ENCODE data around the gene ARL16.

The ARL16 gene

DNA sequence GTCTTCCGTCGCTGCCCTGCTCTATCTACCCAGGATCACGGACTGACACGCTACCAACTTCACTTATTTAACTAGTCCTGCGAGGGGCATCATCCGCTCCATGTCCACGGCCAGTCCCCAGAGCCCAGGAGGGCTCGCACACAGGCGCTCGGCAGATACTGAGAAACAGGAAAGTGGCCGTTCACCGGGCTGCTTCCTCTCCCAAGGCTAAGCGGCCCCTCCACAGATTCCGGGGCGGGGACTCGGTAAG, 17.6 kb downstream of the ARL16 start:
- DNase-seq: no peak

DNA sequence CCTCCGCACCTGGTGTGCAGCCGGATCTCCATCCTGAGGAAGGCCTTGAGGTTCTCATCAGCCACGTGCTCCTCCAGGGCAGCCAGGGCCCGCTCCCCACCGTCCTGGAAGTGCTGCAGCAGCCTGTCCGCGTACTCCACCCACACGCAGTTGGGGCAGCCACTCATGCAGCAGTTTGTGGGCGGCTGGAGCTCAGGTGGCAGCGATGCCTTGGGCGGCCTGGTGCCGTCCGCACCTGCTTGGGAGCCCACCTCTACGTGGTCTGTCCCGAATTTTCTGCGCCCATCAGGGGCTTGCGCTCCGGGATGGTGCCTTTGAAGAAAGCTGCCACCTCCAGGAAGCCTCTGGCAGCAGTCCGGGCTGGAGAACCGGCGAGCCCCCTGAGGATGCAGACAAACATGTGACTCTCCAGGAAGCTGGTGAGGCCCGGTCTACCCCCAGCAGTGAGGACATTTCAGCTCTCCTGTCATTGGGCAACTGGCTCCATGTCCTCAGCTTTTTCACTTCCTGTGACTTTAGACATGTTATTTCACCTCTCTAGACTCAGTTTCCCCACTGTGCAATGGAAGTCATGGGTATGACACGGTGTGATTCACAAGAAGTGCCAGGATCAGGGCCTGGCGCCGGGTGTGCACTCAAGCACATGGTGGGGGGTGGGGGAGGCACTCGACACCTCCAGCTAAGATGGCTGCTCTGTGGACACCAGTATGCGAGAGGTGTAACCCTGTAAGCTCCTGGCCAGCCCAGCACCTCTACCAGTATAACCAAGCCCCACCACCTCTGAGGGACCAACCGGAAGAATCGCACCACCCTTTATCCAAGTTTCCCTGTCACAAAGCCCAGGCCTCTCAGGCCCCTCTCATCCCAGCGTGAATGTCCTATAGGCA, 18.1 kb downstream of the ARL16 start:
- DNase-seq: no peak

DNA sequence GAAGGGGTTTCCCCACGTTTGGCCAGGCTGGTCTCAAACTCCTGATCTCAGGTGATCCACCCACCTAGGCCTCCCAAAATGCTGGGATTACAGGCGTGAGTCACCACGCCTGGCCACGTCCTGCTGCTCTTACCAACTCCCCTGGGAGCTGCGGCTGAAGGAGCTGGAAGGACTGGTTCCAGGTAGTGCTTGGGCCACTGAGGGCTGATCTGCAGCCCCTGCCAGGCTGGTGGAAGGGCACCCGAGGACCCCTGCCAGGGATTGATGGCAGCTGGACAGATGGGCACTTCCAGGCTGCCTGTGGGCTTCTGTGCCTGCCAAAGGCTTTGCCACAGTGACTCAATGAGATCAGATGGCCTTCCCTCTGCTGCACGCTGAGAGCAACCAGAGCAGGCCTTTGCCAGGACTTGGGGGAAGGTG, 19.5 kb downstream of the ARL16 start:
- no peak for DNase-seq

DNA sequence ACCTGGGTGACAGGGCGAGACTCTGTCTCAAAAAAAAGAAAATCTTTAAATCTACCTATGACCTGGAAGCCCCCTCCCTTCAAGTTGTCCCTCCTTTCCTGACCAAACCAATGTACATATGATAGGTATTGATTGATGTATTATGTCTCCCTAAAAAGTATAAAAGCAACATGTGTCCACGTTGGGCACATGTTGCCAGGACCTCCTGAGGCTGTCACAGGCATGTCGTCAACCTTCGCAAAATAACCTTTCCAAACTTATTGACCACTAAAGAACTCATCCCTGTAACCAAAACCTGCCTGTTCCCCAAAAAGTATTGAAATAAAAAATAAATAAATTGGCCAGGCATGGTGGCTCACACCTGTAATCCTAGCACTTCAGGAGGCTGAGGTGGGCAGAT, 21.6 kb downstream of the ARL16 start:
- DNase-seq: no peak

DNA sequence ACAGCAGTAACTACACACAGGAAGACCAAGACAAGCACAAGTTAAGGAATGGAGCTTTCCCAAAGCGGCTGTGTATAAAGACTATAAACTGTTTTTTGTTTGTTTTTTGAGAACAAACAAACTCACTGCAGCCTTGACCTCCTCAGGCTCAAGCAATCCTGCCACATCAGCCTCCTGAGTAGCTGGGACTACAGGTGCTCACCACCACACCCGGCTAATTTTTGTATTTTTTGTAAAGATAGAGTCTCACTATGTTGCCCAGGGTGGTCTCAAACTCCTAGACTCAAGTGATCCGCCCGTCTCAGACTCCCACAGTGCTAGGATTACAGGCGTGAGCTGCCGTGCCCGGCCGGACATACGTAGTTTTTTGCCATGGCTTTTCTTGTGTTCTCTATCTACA, 23.2 kb downstream of the ARL16 start:
- DNase-seq: no peak

- DNase-seq: no peak
These were observed 24.6 kb downstream of the ARL16 start for GRCh38 chr17:81659038-81659437.

GRCh38 chr17:81656835-81657234, 26.8 kb downstream of the ARL16 start:
- DNase-seq: no peak

GRCh38 chr17:81656118-81656743, 27.4 kb downstream of the ARL16 start, which contains the start of gene PDE6G:
Gene PDE6G (minus strand): TSS chr17:81656542. CDS start chr17:81653305, 3,237 bp downstream.
- no peak for DNase-seq

DNA sequence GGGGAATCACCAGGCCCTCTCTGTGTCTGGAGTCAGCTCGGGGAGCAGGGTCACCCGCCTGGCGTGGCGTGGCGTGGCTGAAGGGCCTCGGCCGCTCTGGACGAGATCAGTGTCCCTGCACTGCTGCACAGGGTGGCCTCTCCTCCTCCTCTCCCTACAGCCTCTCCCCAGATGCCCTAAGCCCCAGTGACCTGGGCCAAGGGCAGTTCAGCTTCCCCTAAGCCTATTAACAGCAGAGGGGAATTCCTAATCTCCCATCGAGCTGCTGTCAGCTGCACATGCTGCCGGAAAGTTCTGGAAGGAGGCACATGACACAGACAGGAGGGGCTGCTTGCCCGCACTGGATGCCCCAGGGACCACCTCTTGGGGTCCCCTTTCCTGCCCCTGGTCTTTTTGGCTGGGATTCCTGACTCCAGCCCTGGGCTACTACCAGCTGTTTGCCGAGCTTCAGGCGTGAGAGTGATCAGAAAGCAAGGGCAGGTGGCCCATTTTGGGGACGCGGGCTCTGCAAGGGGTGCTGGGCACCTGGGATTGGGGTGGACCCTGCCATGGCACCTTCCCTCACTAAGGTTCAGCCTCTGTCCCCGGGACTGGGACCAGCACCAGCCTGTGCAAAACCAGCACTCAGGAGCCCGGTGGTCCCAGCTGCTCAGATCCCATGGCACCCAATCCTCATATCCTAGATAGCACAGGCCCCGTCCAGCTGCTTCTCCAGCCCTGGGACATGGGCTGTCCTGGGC, 28.0 kb downstream of the ARL16 start:
- DNase-seq: no peak

GRCh38 chr17:81652906-81653771, 30.5 kb downstream of the ARL16 start:
- no peak for DNase-seq

DNA sequence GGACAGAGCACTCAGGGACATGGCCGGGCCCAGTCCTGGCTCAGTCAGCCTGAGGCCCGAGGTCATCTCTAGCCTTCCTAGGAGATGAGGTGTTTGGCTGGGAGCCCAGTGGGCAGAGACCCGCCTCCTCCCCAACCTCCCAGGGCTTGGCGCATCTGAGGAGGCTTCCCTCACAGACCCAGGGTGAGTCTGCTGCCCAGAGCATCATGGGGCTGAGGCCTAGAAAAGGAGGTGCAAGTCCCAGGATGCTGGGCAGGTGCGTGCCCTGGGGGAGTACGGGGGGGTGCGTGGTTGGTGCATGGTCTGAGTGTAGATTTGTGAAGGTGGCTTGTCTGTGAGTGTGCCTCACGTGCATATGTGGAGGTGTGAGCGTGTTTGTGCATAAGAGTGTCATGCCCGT, 31.9 kb downstream of the ARL16 start:
- no peak for DNase-seq

DNA sequence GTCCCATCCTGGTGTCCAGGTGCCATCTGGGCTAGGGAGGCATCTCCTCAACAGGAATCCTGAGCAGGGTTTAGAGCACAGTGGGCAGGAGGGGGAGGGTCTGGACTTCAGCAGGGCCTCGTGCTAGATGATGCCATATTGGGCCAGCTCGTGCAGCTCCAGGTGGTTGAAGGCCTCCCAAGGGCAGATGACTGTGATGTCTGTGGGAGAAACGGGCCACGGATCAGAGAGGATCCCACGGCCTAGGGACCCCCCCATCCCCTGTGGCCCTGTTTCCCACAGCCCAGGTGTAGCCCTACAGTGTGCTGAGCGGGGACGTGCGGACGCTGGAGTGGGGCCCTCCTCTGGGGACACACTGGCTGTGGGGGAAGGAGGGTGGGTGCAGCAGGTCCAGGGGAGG, 32.6 kb downstream of the ARL16 start:
- no peak for DNase-seq

DNA sequence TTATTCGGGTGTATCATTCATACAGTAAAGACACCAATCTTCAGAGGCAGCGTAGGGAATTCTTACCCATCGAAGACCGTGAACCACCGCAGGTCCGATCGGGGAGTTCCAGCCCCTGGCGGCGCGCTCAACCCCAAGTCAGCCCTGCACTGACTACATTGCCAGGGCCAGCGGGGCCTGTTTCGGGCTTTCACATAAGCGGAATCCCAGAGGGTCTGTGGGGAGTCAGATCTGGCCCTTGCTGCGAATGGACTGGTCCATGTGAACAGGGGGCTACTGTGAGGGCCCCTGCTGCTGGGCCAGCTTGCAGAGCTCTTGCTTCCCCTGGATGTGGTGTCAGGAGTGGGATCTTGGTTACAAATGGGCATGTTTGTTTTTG, 34.9 kb downstream of the ARL16 start:
- no peak for DNase-seq

DNA sequence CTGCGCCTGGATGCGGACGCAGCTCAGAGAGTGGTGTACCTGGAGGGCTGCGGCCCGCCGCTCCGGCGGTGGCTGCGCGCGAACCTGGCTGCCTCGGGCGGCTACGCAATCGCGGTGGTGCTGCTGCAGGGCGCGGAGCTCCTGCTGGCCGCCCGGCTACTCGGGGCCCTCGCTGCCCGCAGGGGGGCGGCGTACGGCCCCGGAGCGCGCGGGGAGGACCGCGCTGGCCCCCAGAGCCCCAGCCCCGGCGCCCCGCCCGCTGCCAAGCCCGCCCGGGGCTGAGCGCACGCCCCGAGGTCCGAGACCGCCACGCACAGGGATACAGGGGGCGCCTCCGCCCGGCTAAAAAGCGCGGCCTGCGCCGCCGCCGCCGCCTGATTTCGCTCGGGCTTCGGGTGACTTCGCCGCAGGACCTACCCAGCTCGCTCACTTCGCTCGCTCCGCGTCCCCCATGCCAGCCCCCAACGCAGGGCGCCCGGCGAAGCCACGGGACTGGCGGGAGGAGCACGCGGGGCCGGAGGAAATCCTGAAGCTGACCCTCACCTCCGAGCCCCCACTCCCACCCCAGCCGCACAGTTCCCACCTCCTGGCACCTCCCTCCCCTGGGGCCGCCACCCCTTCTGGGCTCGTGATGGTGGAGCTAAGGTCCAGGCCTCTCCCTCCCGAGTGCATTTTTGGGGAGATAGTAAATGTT, 35.4 kb downstream of the ARL16 start:
- no peak for DNase-seq

DNA sequence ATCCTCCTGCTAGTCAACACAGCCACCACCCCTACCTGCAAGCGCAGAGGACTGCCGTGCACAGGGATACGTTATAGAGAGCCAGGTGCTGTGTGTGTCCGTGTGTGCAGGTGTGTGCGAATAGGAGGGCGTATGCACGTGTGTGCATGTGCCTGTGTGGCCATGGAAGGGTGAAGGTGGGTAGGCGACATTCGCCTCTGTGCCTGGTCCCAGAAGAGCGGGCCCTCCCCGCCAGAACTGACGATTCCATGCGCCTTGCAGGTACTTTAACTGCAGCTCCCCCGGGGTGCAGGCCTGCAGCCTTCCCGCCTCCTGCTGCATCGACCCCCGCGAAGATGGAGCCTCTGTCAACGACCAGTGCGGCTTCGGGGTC, 36.0 kb downstream of the ARL16 start:
- no peak for DNase-seq

- no peak for DNase-seq
These were observed 36.6 kb downstream of the ARL16 start for GRCh38 chr17:81646869-81647600.

DNA sequence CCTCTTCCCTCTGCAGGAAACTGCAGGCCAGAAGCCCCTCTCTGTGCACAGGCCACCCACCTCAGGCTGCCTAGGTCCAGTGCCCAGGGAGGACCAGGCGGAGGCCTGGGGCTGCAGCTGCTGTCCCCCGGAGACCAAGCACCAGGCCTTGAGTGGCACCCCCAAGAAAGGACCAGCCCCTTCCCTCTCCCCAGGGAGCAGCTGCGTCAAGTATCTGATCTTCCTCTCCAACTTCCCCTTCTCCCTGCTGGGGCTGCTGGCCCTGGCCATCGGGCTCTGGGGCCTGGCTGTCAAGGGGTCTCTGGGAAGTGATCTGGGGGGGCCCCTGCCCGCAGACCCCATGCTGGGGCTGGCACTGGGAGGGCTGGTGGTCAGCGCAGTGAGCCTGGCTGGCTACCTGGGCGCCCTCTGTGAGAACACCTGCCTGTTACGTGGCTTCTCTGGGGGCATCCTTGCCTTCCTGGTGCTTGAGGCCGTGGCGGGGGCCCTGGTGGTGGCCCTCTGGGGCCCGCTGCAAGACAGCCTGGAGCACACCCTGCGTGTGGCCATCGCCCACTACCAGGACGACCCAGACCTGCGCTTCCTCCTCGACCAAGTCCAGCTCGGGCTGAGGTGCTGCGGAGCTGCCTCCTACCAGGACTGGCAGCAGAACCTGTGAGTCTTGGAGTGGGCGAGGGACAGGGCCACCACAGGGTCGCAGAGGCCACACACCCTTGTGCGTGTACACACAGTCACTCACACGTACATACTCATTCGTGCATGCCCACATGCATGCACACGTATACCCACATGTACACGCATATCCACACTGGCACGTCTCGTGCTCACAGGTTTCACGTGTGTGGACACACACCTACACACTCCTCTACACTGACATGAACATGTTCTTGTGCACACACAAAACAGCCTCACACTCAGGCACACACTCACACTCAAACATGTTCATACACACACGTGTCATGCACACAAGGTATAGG, 38.3 kb downstream of the ARL16 start:
- DNase-seq: no peak

DNA sequence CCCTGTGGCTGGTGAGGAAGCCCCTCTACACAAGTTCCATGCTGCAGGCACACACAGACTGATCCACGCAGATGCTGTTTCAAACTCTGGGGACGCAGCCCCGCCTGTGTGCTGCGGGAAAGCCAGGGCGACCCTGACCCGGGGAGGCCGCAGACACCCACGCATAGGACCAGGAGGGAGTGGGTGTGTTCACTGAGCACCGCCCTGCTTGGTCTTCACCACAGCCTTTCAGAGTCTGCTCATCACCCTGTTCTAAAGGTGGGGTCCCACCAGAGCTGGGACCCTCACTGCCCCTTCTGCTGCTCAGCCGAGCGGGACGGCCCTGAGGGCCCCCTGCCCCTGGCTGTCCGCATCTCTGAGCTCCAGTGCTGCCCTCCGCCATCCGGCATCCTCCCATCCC, 39.1 kb downstream of the ARL16 start:
- no peak for DNase-seq

DNA sequence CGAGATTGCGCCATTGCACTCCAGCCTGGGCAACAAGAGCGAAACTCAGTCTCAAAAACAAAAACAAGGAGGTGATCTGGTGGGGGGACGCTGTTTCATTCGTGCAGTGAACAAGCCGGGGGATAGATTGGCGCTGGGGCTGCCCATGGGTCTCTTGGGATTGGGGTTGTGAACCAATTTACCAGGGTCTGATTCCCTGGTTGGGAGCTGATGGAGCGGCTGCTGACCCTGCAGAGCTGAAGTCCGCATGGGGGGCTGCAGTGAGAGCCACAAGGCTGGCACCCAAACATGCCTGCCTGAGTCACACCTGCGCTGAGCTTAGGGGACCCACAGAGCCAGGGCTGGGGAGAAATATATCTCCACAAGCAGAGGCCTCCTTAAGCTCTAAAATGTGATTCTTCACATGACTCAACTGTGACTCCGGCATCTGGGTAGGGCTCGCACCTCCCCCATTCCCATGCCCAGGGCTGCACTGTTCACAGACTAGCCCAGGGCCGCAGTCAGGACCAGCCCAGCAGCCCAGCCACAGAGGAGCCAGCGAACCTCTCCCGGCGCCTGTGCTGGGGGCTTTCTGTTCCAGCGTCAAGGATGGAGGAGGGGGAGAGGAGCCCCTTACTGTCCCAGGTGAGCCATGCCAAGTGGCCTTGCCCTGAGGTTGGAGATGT, 41.6 kb downstream of the ARL16 start:
- DNase-seq: no peak

DNA sequence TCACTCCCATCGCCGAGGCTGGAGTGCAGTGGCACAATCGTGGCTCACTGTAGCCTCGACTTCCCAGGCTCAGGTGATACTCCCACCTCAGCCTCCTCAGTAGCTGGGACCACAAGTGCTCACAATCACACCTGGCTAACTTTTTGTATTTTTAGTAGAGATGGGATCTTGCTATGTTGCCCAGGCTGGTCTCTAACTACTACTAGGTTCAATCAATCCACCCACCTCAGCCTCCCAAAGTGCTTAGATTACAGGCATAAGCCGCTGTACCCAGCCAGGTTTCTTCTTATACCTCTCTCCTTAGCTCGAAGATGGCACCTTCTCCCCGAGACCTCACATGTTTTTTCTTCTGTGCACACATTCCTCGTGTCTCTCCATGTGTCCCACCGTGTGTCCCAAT, 43.6 kb downstream of the ARL16 start:
- no peak for DNase-seq
